ENCODE data around the gene MRGPRG.

- TF ChIP-seq CTCF (IDR thresholded peaks at IDR 0.05), result no peak
- TF ChIP-seq POLR2A (IDR thresholded peaks at IDR 0.05), result no peak
Observed at GRCh38 chr11:3225159-3225758, 6.6 kb upstream of the MRGPRG start.

All from heart left ventricle (tissue), 13 donors.